K562 (cell line): Measurements from ENCODE around the gene RIT2.

Experiments
- CHCHD3 ChIP-seq: fragments of 250-450 bp; sonication (Bioruptor Pico); IDR thresholded peaks from 2 replicates; pipeline ENCODE4 v2.1.2; 2022; ENCODE audit warnings: mild to moderate bottlenecking
- ESRRB ChIP-seq: fragments of 250-450 bp; sonication (Bioruptor Pico); IDR thresholded peaks from 2 replicates; pipeline ENCODE4 v1.5.0; 2020; ENCODE audit warnings: mild to moderate bottlenecking, moderate library complexity, borderline replicate concordance
- FOS ChIP-seq: IDR thresholded peaks from 3 replicates; pipeline ENCODE4 v1.6.1; 2011; ENCODE audit not compliant: insufficient read length; ENCODE audit errors: extremely low read depth
- KLF13 ChIP-seq: fragments of 450-650 bp; IDR thresholded peaks from 2 replicates; pipeline ENCODE4 v1.6.1; 2016; ENCODE audit warnings: missing genetic modification characterization, low read depth, mild to moderate bottlenecking, missing compliant biosample characterization, moderate library complexity, borderline replicate concordance
- MAZ ChIP-seq, 2 experiments: fragments of 450-650 bp in 1 of 2; sonication (generic) in 1 of 2; formaldehyde crosslinking; IDR thresholded peaks in 1 of 2; conservative IDR thresholded peaks in 1 of 2; 2 replicates each; pipeline versions ENCODE4 v1.4.0 to v1.5.0; 2020; ENCODE audit warnings: mild to moderate bottlenecking in 1 of 2, missing genetic modification reagents in 1 of 2
- PRPF4 ChIP-seq: fragments of 200-400 bp; formaldehyde crosslinking; IDR thresholded peaks from one replicate; pipeline ENCODE4 v1.6.1; 2017; ENCODE audit warnings: low read length, low read depth, mild to moderate bottlenecking; ENCODE audit not compliant: insufficient read depth, poor library complexity, severe bottlenecking
- SRF ChIP-seq, 2 experiments: fragments of 250-450, 450-650 bp in 1 of 2; sonication (Bioruptor Pico) in 1 of 2; sonication (generic) in 1 of 2; formaldehyde crosslinking; IDR thresholded peaks; 2 replicates each; pipeline versions ENCODE4 v1.5.0 to v1.5.1; 2020 to 2022; ENCODE audit warnings: mild to moderate bottlenecking in 1 of 2, missing genetic modification reagents in 1 of 2
- SRSF7 ChIP-seq: fragments of 200-400 bp; formaldehyde crosslinking; optimal IDR thresholded peaks from 2 replicates; pipeline ENCODE3; 2017; ENCODE audit warnings: mild to moderate bottlenecking, low read depth, low read length
- ZNF175 ChIP-seq: fragments of 200-800 bp; sonication (Bioruptor generic); IDR thresholded peaks from 2 replicates; pipeline ENCODE4 v1.6.1; 2016; ENCODE audit warnings: low read depth, mild to moderate bottlenecking, missing genetic modification characterization, missing compliant biosample characterization
- TF ChIP-seq, protein P1 (sequence below), 3 experiments: IDR thresholded peaks in 2 of 3; conservative IDR thresholded peaks in 1 of 3; 2 replicates each; pipeline ENCODE4 v1.5.1; 2011 to 2012; ENCODE audit warnings: low read length in 3 of 3, mild to moderate bottlenecking in 3 of 3, control low read depth in 2 of 3, improper control_type of control experiment in 1 of 3, inconsistent platforms in 1 of 3, low read depth in 1 of 3, mixed read lengths in 1 of 3, moderate library complexity in 1 of 3; ENCODE audit not compliant: insufficient read depth in 2 of 3
- TF ChIP-seq, protein P2 (sequence below): fragments of 200-600 bp; sonication (generic); IDR thresholded peaks from one replicate; pipeline ENCODE4 v1.6.1; 2012; ENCODE audit warnings: mild to moderate bottlenecking, low read depth, low read length, inconsistent platforms
- TF ChIP-seq, protein P3 (sequence below): fragments of 450-650 bp; formaldehyde crosslinking; IDR thresholded peaks from 2 replicates; pipeline ENCODE4 v1.4.0; 2020; ENCODE audit warnings: mild to moderate bottlenecking, mixed read lengths

DNA sequence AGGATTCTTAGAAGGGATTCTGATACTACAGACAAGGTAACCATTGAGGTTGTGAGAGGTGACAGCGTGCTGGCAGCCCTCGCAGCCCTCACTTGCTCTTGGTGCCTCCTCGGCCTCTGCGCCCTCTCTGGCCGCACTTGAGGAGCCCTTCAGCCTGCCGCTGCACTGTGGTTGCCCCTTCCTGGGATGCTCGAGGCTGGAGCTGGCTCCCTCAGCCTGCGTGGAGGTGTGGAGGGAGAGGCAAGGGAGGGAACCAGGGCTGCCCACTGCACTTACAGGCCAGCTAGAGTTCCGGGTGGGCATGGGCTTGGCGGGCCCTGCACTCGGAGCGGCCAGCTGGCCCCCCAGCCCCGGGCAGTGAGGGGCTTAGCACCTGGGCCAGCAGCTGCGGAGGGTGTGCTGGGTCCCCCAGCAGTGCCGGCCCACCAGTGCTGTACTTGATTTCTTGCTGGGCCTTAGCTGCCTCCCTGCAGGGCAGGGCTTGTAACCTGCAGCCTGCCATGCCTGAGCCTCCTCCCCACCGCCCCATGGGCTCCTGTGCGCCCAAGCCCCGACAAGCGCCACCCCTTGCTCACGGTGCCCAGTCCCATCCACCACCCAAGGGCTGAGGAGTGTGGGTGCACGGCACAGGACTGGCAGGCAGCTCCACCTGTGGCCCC, 23.9 kb upstream of the RIT2 start:
- TF ChIP-seq CHCHD3 (CRISPR knock-in tag) (no peak), FOS (no peak), KLF13 (tag) (no peak), MAZ (CRISPR knock-in tag; conservative IDR thresholded peaks at IDR 0.05 in 1 of 2, IDR thresholded peaks at IDR 0.05 in 1 of 2) (no peak), PRPF4 (no peak), ZNF175 (CRISPR knock-in tag) (no peak), SRSF7 (no peak), SRF (CRISPR knock-in tag; IDR thresholded peaks at IDR 0.05) (no peak), ESRRB (no peak)
- TF ChIP-seq, protein P1, sequence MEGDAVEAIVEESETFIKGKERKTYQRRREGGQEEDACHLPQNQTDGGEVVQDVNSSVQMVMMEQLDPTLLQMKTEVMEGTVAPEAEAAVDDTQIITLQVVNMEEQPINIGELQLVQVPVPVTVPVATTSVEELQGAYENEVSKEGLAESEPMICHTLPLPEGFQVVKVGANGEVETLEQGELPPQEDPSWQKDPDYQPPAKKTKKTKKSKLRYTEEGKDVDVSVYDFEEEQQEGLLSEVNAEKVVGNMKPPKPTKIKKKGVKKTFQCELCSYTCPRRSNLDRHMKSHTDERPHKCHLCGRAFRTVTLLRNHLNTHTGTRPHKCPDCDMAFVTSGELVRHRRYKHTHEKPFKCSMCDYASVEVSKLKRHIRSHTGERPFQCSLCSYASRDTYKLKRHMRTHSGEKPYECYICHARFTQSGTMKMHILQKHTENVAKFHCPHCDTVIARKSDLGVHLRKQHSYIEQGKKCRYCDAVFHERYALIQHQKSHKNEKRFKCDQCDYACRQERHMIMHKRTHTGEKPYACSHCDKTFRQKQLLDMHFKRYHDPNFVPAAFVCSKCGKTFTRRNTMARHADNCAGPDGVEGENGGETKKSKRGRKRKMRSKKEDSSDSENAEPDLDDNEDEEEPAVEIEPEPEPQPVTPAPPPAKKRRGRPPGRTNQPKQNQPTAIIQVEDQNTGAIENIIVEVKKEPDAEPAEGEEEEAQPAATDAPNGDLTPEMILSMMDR (IDR thresholded peaks at IDR 0.05 in 2 of 3, conservative IDR thresholded peaks at IDR 0.05 in 1 of 3; ENCODE audit: insufficient read depth in 2 of 3, low read depth in 1 of 3, low read length in 3 of 3): no peak
- TF ChIP-seq, protein P2, sequence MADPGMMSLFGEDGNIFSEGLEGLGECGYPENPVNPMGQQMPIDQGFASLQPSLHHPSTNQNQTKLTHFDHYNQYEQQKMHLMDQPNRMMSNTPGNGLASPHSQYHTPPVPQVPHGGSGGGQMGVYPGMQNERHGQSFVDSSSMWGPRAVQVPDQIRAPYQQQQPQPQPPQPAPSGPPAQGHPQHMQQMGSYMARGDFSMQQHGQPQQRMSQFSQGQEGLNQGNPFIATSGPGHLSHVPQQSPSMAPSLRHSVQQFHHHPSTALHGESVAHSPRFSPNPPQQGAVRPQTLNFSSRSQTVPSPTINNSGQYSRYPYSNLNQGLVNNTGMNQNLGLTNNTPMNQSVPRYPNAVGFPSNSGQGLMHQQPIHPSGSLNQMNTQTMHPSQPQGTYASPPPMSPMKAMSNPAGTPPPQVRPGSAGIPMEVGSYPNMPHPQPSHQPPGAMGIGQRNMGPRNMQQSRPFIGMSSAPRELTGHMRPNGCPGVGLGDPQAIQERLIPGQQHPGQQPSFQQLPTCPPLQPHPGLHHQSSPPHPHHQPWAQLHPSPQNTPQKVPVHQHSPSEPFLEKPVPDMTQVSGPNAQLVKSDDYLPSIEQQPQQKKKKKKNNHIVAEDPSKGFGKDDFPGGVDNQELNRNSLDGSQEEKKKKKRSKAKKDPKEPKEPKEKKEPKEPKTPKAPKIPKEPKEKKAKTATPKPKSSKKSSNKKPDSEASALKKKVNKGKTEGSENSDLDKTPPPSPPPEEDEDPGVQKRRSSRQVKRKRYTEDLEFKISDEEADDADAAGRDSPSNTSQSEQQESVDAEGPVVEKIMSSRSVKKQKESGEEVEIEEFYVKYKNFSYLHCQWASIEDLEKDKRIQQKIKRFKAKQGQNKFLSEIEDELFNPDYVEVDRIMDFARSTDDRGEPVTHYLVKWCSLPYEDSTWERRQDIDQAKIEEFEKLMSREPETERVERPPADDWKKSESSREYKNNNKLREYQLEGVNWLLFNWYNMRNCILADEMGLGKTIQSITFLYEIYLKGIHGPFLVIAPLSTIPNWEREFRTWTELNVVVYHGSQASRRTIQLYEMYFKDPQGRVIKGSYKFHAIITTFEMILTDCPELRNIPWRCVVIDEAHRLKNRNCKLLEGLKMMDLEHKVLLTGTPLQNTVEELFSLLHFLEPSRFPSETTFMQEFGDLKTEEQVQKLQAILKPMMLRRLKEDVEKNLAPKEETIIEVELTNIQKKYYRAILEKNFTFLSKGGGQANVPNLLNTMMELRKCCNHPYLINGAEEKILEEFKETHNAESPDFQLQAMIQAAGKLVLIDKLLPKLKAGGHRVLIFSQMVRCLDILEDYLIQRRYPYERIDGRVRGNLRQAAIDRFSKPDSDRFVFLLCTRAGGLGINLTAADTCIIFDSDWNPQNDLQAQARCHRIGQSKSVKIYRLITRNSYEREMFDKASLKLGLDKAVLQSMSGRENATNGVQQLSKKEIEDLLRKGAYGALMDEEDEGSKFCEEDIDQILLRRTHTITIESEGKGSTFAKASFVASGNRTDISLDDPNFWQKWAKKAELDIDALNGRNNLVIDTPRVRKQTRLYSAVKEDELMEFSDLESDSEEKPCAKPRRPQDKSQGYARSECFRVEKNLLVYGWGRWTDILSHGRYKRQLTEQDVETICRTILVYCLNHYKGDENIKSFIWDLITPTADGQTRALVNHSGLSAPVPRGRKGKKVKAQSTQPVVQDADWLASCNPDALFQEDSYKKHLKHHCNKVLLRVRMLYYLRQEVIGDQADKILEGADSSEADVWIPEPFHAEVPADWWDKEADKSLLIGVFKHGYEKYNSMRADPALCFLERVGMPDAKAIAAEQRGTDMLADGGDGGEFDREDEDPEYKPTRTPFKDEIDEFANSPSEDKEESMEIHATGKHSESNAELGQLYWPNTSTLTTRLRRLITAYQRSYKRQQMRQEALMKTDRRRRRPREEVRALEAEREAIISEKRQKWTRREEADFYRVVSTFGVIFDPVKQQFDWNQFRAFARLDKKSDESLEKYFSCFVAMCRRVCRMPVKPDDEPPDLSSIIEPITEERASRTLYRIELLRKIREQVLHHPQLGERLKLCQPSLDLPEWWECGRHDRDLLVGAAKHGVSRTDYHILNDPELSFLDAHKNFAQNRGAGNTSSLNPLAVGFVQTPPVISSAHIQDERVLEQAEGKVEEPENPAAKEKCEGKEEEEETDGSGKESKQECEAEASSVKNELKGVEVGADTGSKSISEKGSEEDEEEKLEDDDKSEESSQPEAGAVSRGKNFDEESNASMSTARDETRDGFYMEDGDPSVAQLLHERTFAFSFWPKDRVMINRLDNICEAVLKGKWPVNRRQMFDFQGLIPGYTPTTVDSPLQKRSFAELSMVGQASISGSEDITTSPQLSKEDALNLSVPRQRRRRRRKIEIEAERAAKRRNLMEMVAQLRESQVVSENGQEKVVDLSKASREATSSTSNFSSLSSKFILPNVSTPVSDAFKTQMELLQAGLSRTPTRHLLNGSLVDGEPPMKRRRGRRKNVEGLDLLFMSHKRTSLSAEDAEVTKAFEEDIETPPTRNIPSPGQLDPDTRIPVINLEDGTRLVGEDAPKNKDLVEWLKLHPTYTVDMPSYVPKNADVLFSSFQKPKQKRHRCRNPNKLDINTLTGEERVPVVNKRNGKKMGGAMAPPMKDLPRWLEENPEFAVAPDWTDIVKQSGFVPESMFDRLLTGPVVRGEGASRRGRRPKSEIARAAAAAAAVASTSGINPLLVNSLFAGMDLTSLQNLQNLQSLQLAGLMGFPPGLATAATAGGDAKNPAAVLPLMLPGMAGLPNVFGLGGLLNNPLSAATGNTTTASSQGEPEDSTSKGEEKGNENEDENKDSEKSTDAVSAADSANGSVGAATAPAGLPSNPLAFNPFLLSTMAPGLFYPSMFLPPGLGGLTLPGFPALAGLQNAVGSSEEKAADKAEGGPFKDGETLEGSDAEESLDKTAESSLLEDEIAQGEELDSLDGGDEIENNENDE: no peak
- TF ChIP-seq, protein P3, sequence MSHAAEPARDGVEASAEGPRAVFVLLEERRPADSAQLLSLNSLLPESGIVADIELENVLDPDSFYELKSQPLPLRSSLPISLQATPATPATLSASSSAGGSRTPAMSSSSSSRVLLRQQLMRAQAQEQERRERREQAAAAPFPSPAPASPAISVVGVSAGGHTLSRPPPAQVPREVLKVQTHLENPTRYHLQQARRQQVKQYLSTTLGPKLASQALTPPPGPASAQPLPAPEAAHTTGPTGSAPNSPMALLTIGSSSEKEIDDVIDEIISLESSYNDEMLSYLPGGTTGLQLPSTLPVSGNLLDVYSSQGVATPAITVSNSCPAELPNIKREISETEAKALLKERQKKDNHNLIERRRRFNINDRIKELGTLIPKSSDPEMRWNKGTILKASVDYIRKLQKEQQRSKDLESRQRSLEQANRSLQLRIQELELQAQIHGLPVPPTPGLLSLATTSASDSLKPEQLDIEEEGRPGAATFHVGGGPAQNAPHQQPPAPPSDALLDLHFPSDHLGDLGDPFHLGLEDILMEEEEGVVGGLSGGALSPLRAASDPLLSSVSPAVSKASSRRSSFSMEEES (CRISPR knock-in tag): no peak
